SK-N-MC (cell line): ENCODE data around the gene DGKZ.

Experiments used
- EZH2 ChIP-seq: fragments of 200-600 bp; sonication (generic); IDR thresholded peaks from one replicate; pipeline ENCODE4 v1.6.1; 2017; ENCODE audit warnings: antibody characterized with exemption
- POLR2AphosphoS5 ChIP-seq: IDR thresholded peaks from 2 replicates; pipeline ENCODE4 v1.6.1; 2012; ENCODE audit warnings: mild to moderate bottlenecking, low read depth, low read length, borderline replicate concordance

- TF ChIP-seq POLR2AphosphoS5: no peak
- no peak for TF ChIP-seq EZH2
Observed at GRCh38 chr11:46393759-46394158, 46.5 kb downstream of the DGKZ start.
